Measurements from ENCODE around the gene LARP4B.

LARP4B gene

GRCh38 chr10:927131-927530 lies 4.4 kb downstream of the LARP4B start:
- Histone ChIP-seq H4K20me1 (peaks cover 93% of the 10 kb centered on the region), H3K4me2 (0 out of 2 replicates have a peak overlapping the region, but pooled peaks have one; percentile 93), H3K27ac (no peak overlapping the region), H3K36me3 (peaks cover 45% of the 10 kb centered on the region), H3K4me1 (peaks cover 36% of the 10 kb centered on the region), H3K4me3 (no peak overlapping the region), H3K9ac (no peak overlapping the region), H3K9me3 (no peaks in the 10 kb centered on the region), H3K27me3 (no peaks in the 10 kb centered on the region)
- TF ChIP-seq Cebpa-rat (IDR thresholded peaks at IDR 0.05), result no peak

DNA sequence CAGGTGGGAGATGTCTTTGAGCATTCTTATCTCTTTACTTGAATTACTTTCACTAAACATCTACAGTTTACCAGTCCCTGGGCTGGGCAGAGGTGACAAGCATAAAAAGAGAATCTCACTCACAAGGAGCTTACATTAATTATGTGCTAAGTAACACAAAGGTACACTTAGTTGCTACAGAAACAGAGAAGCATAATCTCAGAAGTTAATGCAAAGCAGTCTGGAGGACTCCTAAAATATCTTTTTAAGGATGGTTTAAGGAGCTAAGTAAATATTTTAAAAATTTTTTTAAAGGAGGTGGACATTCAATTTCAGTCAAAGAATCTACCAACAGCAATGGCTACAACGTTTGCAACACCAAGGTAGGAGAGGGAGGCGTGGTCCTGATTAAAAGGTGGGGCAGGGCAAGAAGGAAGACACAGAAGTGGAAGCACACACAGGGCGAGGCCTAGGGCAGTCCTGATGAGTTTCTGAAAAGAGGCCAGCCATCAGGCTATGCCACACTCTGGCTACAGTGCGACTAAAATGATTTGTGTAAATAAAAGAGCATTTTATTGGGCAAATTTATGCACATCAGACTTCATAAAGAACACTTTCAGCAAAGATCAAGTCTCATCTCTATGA lies 5.3 kb downstream of the LARP4B start:
- H3K27me3 ChIP-seq, result no peaks in the 10 kb centered on the region
- no peak for TF ChIP-seq Cebpa-rat (IDR thresholded peaks at IDR 0.05)
- H3K4me1 ChIP-seq, result peaks cover 36% of the 10 kb centered on the region
- H3K36me3 ChIP-seq, result peaks cover 55% of the 10 kb centered on the region
- peaks cover 100% of the 10 kb centered on the region for H4K20me1 ChIP-seq
- no peak overlapping the region for H3K27ac ChIP-seq
- no peak overlapping the region for H3K9ac ChIP-seq
- H3K9me3 ChIP-seq, result no peaks in the 10 kb centered on the region
- no peak overlapping the region for H3K4me2 ChIP-seq
- H3K4me3 ChIP-seq, result no peak overlapping the region

- H3K27ac ChIP-seq, result no peak overlapping the region
- H3K4me1 ChIP-seq, result peaks cover 28% of the 10 kb centered on the region
- H3K9me3 ChIP-seq, result 0 out of 2 replicates have a peak, but pooled peaks cover under 1% of the 10 kb centered on the region
- no peak for TF ChIP-seq Cebpa-rat (IDR thresholded peaks at IDR 0.05)
- no peaks in the 10 kb centered on the region for H3K27me3 ChIP-seq
- H4K20me1 ChIP-seq, result peaks cover 100% of the 10 kb centered on the region
- H3K9ac ChIP-seq, result no peak overlapping the region
- H3K4me2 ChIP-seq, result no peak overlapping the region
- no peak overlapping the region for H3K4me3 ChIP-seq
- H3K36me3 ChIP-seq, result peaks cover 58% of the 10 kb centered on the region
These were observed 7.0 kb downstream of the LARP4B start for GRCh38 chr10:924524-924859.

DNA sequence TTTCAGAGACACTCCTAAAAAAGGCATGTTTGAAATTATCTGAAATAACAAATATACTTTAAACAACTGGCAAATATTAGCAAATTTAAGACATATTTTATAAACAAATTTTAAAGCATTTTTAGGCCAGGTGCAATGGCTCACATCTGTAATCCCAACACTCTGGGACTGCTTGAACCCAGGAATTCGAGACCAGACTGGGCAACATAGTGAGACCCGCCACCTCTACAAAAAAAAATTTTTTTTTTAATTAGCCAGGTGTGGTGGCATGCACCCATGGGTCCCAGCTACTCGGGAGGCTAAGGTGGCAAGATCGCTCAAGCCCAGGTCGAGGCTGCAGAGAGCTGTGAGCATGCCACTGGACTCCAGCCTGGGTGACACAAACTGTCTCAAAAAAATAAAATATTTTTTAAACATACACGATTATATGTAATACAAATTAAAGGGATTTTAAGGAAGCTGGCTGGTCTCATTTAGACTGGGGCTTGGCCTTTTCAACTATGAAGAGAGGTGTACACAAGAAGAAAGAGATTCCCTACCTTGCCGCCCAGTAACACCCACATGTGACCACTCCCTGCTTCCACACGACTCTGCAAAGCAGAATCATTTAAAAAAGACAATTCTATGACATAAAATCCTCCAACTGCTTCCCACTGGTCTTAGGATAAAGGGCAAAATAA lies 7.5 kb downstream of the LARP4B start:
- peaks cover 23% of the 10 kb centered on the region for H3K4me1 ChIP-seq
- no peaks in the 10 kb centered on the region for H3K27me3 ChIP-seq
- H3K36me3 ChIP-seq, result peaks cover 63% of the 10 kb centered on the region

DNA sequence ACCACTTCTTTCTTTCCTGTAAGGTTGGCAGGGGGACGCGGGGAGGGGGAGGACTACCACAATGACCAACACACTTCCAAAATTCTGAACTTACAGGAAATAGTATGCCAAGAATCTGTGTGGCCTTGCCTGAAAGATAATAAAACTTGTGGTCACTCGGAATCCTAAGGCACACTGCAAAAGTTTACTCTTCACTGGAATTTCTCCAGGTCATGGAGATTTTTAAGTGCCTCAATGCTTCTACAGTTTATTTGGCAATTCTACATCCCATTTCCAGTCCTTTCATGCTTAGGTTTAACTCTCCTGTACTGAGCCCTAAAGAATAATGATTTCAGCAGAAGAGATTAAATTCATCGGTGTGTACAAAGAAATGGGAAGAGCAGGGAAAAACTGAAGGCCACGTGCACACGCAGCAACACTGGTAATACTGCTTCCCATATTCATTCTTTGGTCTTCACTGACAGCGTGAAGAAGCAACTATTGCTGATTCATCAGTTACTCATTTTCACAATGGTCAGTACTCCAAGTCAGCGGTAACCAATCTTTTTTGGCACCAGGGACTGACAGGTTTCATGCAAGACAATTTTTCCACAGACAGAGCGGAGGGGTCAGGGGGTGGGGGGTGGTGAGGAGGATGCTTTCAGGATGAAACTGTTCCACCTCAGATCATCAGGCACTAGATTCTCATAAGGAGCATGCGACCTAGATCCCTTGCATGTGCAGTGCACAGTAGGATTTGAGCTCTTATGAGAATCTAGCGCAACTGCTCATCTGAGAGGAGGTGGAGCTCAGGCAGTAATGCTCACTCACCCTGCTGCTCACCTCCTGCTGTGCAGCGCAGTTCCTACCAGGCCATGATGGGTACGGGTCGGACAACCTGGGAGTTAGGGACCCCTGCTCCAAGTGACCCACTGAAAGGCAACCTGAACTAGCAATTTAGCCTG lies 9.8 kb downstream of the LARP4B start:
- Histone ChIP-seq H3K4me3 (no peak overlapping the region), H3K36me3 (peaks cover 80% of the 10 kb centered on the region), H3K27me3 (no peaks in the 10 kb centered on the region), H3K9me3 (peaks cover 16% of the 10 kb centered on the region; the same call in 1 of the 2 replicates), H3K4me1 (peaks cover under 1% of the 10 kb centered on the region; the same call in 1 of the 2 replicates), H3K27ac (no peak overlapping the region), H3K4me2 (no peak overlapping the region), H3K9ac (no peak overlapping the region), H4K20me1 (peaks cover 100% of the 10 kb centered on the region)
- no peak for TF ChIP-seq Cebpa-rat (IDR thresholded peaks at IDR 0.05)

More for the DNA sequence above, 7.5 kb downstream of the LARP4B start:
- TF ChIP-seq Cebpa-rat (IDR thresholded peaks at IDR 0.05), result no peak
- H3K9ac ChIP-seq, result no peak overlapping the region
- no peak overlapping the region for H3K27ac ChIP-seq
- 0 out of 2 replicates have a peak, but pooled peaks cover 5% of the 10 kb centered on the region for H3K9me3 ChIP-seq
- no peak overlapping the region for H3K4me3 ChIP-seq
- H4K20me1 ChIP-seq, result peaks cover 100% of the 10 kb centered on the region
- H3K4me2 ChIP-seq, result no peak overlapping the region

DNA sequence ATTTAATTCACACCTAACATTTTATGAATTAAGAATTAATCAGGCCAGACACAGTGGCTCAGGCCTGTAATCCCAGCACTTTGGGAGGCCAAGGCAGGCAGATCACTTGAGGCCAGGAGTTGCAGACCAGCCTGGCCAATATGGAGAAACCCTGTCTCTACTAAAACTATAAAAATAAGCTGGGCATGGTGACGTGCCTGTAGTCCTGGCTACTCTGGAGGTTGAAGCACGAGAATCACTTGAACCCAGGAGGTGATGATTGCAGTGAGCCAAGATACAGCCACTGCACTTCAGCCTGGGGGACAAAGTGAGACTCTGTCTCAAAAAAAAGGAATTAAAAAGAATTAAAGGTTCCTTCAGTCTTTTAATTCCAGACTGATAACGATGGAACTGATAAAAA lies 11.1 kb downstream of the LARP4B start:
- Histone ChIP-seq H3K27me3 (no peaks in the 10 kb centered on the region), H4K20me1 (peaks cover 100% of the 10 kb centered on the region), H3K36me3 (peaks cover 73% of the 10 kb centered on the region), H3K4me2 (no peak overlapping the region), H3K9me3 (peaks cover 16% of the 10 kb centered on the region; the same call in 1 of the 2 replicates), H3K9ac (no peak overlapping the region), H3K27ac (no peak overlapping the region), H3K4me3 (no peak overlapping the region), H3K4me1 (no peaks in the 10 kb centered on the region)
- no peak for TF ChIP-seq Cebpa-rat (IDR thresholded peaks at IDR 0.05)

- peaks cover 100% of the 10 kb centered on the region for H4K20me1 ChIP-seq
- H3K36me3 ChIP-seq, result peaks cover 68% of the 10 kb centered on the region
- H3K4me3 ChIP-seq, result no peak overlapping the region
These were observed 12.0 kb downstream of the LARP4B start for GRCh38 chr10:919481-919880.

DNA sequence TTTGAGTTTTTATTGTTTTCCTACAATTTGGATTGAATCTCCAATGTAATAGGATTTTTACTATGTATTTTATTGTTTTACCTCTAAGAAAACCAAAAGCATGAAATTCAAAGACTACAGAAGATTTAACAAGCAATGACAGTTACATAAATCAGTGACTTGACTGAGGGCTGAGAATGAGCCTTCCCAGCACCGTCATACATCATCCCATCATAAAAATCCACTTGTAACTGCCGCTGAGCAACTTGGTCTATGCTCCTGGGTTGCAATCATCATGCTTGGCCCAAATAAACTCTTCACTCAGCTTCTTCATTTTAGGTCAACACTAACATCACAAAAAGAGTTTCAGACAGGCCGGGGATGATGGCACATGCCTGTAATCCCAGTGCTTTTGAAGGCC lies 13.5 kb downstream of the LARP4B start:
- peaks cover 16% of the 10 kb centered on the region; the same call in 1 of the 2 replicates for H3K9me3 ChIP-seq
- no peak for TF ChIP-seq Cebpa-rat (IDR thresholded peaks at IDR 0.05)
- H3K36me3 ChIP-seq, result peaks cover 57% of the 10 kb centered on the region
- no peak overlapping the region for H3K4me2 ChIP-seq
- no peaks in the 10 kb centered on the region for H3K4me1 ChIP-seq
- H3K27ac ChIP-seq, result no peak overlapping the region
- H3K9ac ChIP-seq, result no peak overlapping the region
- H4K20me1 ChIP-seq, result peaks cover 100% of the 10 kb centered on the region
- H3K27me3 ChIP-seq, result no peaks in the 10 kb centered on the region
- H3K4me3 ChIP-seq, result no peak overlapping the region

More at GRCh38 chr10:919481-919880, 12.0 kb downstream of the LARP4B start:
- no peak overlapping the region for H3K27ac ChIP-seq
- peaks cover 16% of the 10 kb centered on the region; the same call in 1 of the 2 replicates for H3K9me3 ChIP-seq
- no peak overlapping the region for H3K4me2 ChIP-seq
- H3K9ac ChIP-seq, result no peak overlapping the region
- no peak for TF ChIP-seq Cebpa-rat (IDR thresholded peaks at IDR 0.05)
- H3K27me3 ChIP-seq, result no peaks in the 10 kb centered on the region
- no peaks in the 10 kb centered on the region for H3K4me1 ChIP-seq

DNA sequence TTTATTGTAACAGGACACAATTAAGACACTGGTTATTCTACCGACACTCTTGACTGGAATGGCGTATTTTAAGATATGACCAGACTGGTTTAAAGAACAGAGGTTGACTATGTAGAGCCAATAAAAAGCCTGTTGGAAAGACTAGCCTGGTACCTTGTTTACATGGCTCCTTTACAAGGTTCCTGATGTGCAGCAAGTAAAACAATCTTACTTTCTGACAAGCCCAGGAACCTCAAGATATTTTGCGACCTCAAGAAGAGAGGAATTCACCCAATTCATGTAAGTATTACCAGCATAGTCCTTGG lies 14.1 kb downstream of the LARP4B start:
- H3K9ac ChIP-seq, result no peak overlapping the region
- H3K36me3 ChIP-seq, result peaks cover 50% of the 10 kb centered on the region
- H3K27me3 ChIP-seq, result no peaks in the 10 kb centered on the region
- H3K9me3 ChIP-seq, result peaks cover 16% of the 10 kb centered on the region; the same call in 1 of the 2 replicates
- peaks cover 100% of the 10 kb centered on the region for H4K20me1 ChIP-seq
- H3K4me3 ChIP-seq, result no peak overlapping the region
- H3K4me1 ChIP-seq, result no peaks in the 10 kb centered on the region
- H3K4me2 ChIP-seq, result no peak overlapping the region
- TF ChIP-seq Cebpa-rat (IDR thresholded peaks at IDR 0.05), result no peak
- no peak overlapping the region for H3K27ac ChIP-seq
